Common myeloid progenitor, CD34-positive (primary cell): ENCODE results near the gene PIK3CB.
A peak's percentile ranks its signal among the peaks of the same experiment; 100 is the strongest.

Experiments
- CTCF ChIA-PET: fragments of 350-600 bp; sonication (Branson Sonifier 250); formaldehyde crosslinking; loops from one replicate; lab custom pipeline; 2021; ENCODE audit warnings: antibody characterized with exemption; lab: Charles Lee
- POLR2A ChIA-PET: fragments of 350-600 bp; sonication (Branson Sonifier 250); formaldehyde crosslinking; loops from one replicate; lab custom pipeline; 2021; ENCODE audit warnings: antibody characterized with exemption; lab: Charles Lee
- DNase-seq, 3 donors: peaks; one replicate each; pipeline versions ENCODE4 v3.0.0 to v3.0.0-alpha.2; 2013
- H3K27ac ChIP-seq, 2 experiments: 1 replicate in 1 of 2; 2 replicates in 1 of 2; pipeline ENCODE4 v1.7.0; 2013; ENCODE audit warnings: inconsistent platforms in 2 of 2, low read length in 2 of 2, mild to moderate bottlenecking in 2 of 2, low read depth in 1 of 2, moderate library complexity in 1 of 2; ENCODE audit not compliant: severe bottlenecking in 2 of 2, insufficient read depth in 1 of 2, poor library complexity in 1 of 2
- H3K27me3 ChIP-seq, 5 experiments: replicated peaks in 2 of 5; 1 replicate in 3 of 5; 2 replicates in 2 of 5; pipeline versions ENCODE4 v1.6.1 to v1.7.0; 2013; ENCODE audit warnings: low read length in 4 of 5, mild to moderate bottlenecking in 2 of 5, moderate library complexity in 2 of 5, inconsistent platforms in 1 of 5; ENCODE audit not compliant: insufficient read depth in 5 of 5, control insufficient read depth in 4 of 5
- H3K36me3 ChIP-seq, 4 experiments: 1 replicate in 2 of 4; 2 replicates in 2 of 4; pipeline versions ENCODE4 v1.6.1 to v1.7.0; 2013; ENCODE audit warnings: low read length in 3 of 4, control low read depth in 1 of 4, mild to moderate bottlenecking in 1 of 4; ENCODE audit not compliant: control insufficient read depth in 4 of 4, insufficient read depth in 4 of 4
- H3K4me1 ChIP-seq, 4 experiments: 1 replicate in 3 of 4; 2 replicates in 1 of 4; pipeline versions ENCODE4 v1.6.1 to v1.7.1; 2013; ENCODE audit warnings: low read length in 3 of 4, mild to moderate bottlenecking in 3 of 4, control low read depth in 1 of 4, inconsistent platforms in 1 of 4, moderate library complexity in 1 of 4; ENCODE audit not compliant: control insufficient read depth in 4 of 4, insufficient read depth in 4 of 4; ENCODE audit errors: control extremely low read depth in 1 of 4
- H3K4me3 ChIP-seq, 7 experiments: 1 replicate in 4 of 7; 2 replicates in 3 of 7; pipeline versions ENCODE4 v1.5.1 to v1.7.0; 2013; ENCODE audit warnings: mild to moderate bottlenecking in 7 of 7, low read length in 6 of 7, moderate library complexity in 6 of 7, inconsistent platforms in 2 of 7, low read depth in 2 of 7, control low read depth in 1 of 7; ENCODE audit not compliant: insufficient read depth in 4 of 7, control insufficient read depth in 1 of 7; ENCODE audit errors: extremely low read depth in 1 of 7
- H3K9me3 ChIP-seq, 5 experiments: 1 replicate in 4 of 5; 2 replicates in 1 of 5; pipeline versions ENCODE4 v1.6.1 to v1.7.1; 2013; ENCODE audit warnings: low read length in 4 of 5, mild to moderate bottlenecking in 2 of 5, inconsistent platforms in 1 of 5, low read depth in 1 of 5, moderate library complexity in 1 of 5; ENCODE audit not compliant: control insufficient read depth in 4 of 5, insufficient read depth in 2 of 5; ENCODE audit errors: control extremely low read depth in 1 of 5
- WGBS: methylation state at CpG from one replicate; pipeline ENCODE4 v1.1.5; 2013; ENCODE audit not compliant: insufficient coverage; 5-methylcytosine and 5-hydroxymethylcytosine counted together

PIK3CB gene

GRCh38 chr3:138678086-138678485 lies 156.6 kb downstream of the PIK3CB start:
- Histone ChIP-seq H3K4me1 (peaks cover 0 to 14% (median 3%) of the 10 kb centered on the region in 4 experiments), H3K27ac (no peak overlapping the region), H3K4me3 (no peak overlapping the region), H3K27me3 (no peaks in the 10 kb centered on the region), H3K36me3 (peaks cover 9 to 39% (median 15%) of the 10 kb centered on the region in 4 experiments), H3K9me3 (peaks cover 0 to 29% (median 9%) of the 10 kb centered on the region in 5 experiments)
- DNase-seq: no peak
- ChIA-PET CTCF (interaction anchor here (1.2 to 2.0 kb wide), 5 partner anchors 10 to 136 kb away, joined by 3 to 6 read pairs (median 3); no protein-coding TSS in a partner anchor), POLR2A (no interaction called here)
- no CpG with 5 or more reads among the region's 1 CpG for WGBS

GRCh38 chr3:138675393-138675792 lies 159.3 kb downstream of the PIK3CB start:
- ChIA-PET POLR2A (no interaction called here), CTCF (no interaction called here)
- Histone ChIP-seq H3K36me3 (peaks cover 11 to 37% (median 13%) of the 10 kb centered on the region in 4 experiments), H3K27ac (no peak overlapping the region), H3K27me3 (no peaks in the 10 kb centered on the region), H3K9me3 (peaks cover 0 to 29% (median 9%) of the 10 kb centered on the region in 5 experiments), H3K4me1 (peaks cover 0 to 9% (median 0%) of the 10 kb centered on the region in 4 experiments), H3K4me3 (no peak overlapping the region)
- DNase-seq: peak in 2 of 3 donors; percentile 66 to 70
- no CpG with 5 or more reads among the region's 1 CpG for WGBS

- Histone ChIP-seq H3K27ac (no peak overlapping the region), H3K27me3 (no peaks in the 10 kb centered on the region), H3K4me3 (no peak overlapping the region), H3K4me1 (peaks cover 0 to 16% (median 0%) of the 10 kb centered on the region in 4 experiments), H3K36me3 (peaks cover 7 to 37% (median 13%) of the 10 kb centered on the region in 4 experiments), H3K9me3 (peaks cover 0 to 29% (median 9%) of the 10 kb centered on the region in 5 experiments)
- WGBS: 100% methylated on average over 1 of the region's 4 CpGs
- DNase-seq: peak in 1 of 3 donors; percentile 46
- ChIA-PET POLR2A (no interaction called here), CTCF (interaction anchor here (0.5 kb wide), 1 partner anchor 262 kb away, joined by 3 read pairs; no protein-coding TSS in a partner anchor)
Observed at GRCh38 chr3:138673641-138674530, 160.8 kb downstream of the PIK3CB start.

GRCh38 chr3:138670407-138670806 lies 164.3 kb downstream of the PIK3CB start:
- H3K27me3 ChIP-seq: no peaks in the 10 kb centered on the region
- H3K36me3 ChIP-seq: peaks cover 3 to 30% (median 19%) of the 10 kb centered on the region in 4 experiments
- POLR2A ChIA-PET: no interaction called here
- CTCF ChIA-PET: interaction anchor here (1.2 to 1.6 kb wide), 4 partner anchors 12 to 253 kb away, joined by 4 to 9 read pairs (median 4); no protein-coding TSS in a partner anchor
- H3K4me3 ChIP-seq: no peak overlapping the region
- no peak for DNase-seq
- no peak overlapping the region for H3K27ac ChIP-seq
- peaks cover 0 to 19% (median 0%) of the 10 kb centered on the region in 4 experiments for H3K4me1 ChIP-seq
- peaks cover 0 to 13% (median 5%) of the 10 kb centered on the region in 5 experiments for H3K9me3 ChIP-seq

GRCh38 chr3:138668107-138668506 lies 166.6 kb downstream of the PIK3CB start:
- Histone ChIP-seq H3K36me3 (peaks cover 14 to 26% (median 20%) of the 10 kb centered on the region in 4 experiments), H3K4me3 (no peak overlapping the region), H3K27ac (no peak overlapping the region), H3K4me1 (peaks cover 0 to 19% (median 0%) of the 10 kb centered on the region in 4 experiments), H3K27me3 (no peaks in the 10 kb centered on the region), H3K9me3 (peaks cover 0 to 1% (median 0%) of the 10 kb centered on the region in 5 experiments)
- CTCF ChIA-PET: interaction anchor here (0.6 to 1.4 kb wide), 3 partner anchors 26 to 37 kb away, joined by 3 to 4 read pairs (median 3); no protein-coding TSS in a partner anchor
- WGBS: no CpG with 5 or more reads among the region's 1 CpG
- POLR2A ChIA-PET: no interaction called here
- DNase-seq: no peak

GRCh38 chr3:138657508-138657907 lies 177.2 kb downstream of the PIK3CB start:
- WGBS: no CpG with 5 or more reads among the region's 2 CpGs
- Histone ChIP-seq H3K27ac (no peak overlapping the region), H3K36me3 (peaks cover 13 to 48% (median 37%) of the 10 kb centered on the region in 4 experiments), H3K27me3 (no peaks in the 10 kb centered on the region), H3K4me1 (no peaks in the 10 kb centered on the region), H3K9me3 (no peaks in the 10 kb centered on the region), H3K4me3 (no peak overlapping the region)
- POLR2A ChIA-PET: no interaction called here
- no peak for DNase-seq
- CTCF ChIA-PET: no interaction called here

- Histone ChIP-seq H3K27ac (no peak overlapping the region), H3K36me3 (peaks cover 28 to 76% (median 45%) of the 10 kb centered on the region in 4 experiments), H3K27me3 (no peaks in the 10 kb centered on the region), H3K4me3 (no peak overlapping the region), H3K9me3 (peaks cover 0 to 16% (median 14%) of the 10 kb centered on the region in 5 experiments), H3K4me1 (no peaks in the 10 kb centered on the region)
- ChIA-PET CTCF (interaction anchor here (1.1 kb wide), 1 partner anchor 10 kb away, joined by 4 read pairs; no protein-coding TSS in a partner anchor), POLR2A (no interaction called here)
- no peak for DNase-seq
Observed at GRCh38 chr3:138653567-138653966, 181.2 kb downstream of the PIK3CB start.
